PFSK-1 (cell line): ENCODE measurements around the gene CENPX.

Experiments
- FOXP2 ChIP-seq: optimal IDR thresholded peaks from 2 replicates; pipeline ENCODE3; 2011; ENCODE audit warnings: borderline replicate concordance, control low read depth, inconsistent platforms; ENCODE audit not compliant: insufficient read depth; ENCODE audit errors: extremely low read length, extremely low read depth
- POLR2AphosphoS5 ChIP-seq: IDR thresholded peaks from 2 replicates; pipeline ENCODE4 v1.6.1; 2012; ENCODE audit warnings: low read depth, mild to moderate bottlenecking, control low read depth, low read length, moderate library complexity
- SIN3A ChIP-seq: IDR thresholded peaks from 2 replicates; pipeline ENCODE4 v1.6.1; 2012; ENCODE audit warnings: mild to moderate bottlenecking, low read length, moderate library complexity, borderline replicate concordance; ENCODE audit not compliant: insufficient read depth
- TAF1 ChIP-seq: IDR thresholded peaks from 2 replicates; pipeline ENCODE4 v1.6.1; 2012; ENCODE audit warnings: low read length, control low read depth, borderline replicate concordance; ENCODE audit not compliant: insufficient read depth
- TF ChIP-seq, protein P1 (sequence below), 2 experiments: IDR thresholded peaks; 2 replicates each; pipeline versions ENCODE4 v1.6.1 to v1.8.0; 2011 to 2012; ENCODE audit warnings: low read depth in 2 of 2, low read length in 2 of 2, control low read depth in 1 of 2, inconsistent platforms in 1 of 2, mild to moderate bottlenecking in 1 of 2, moderate library complexity in 1 of 2; ENCODE audit not compliant: insufficient read depth in 1 of 2

GRCh38 chr17:81998691-81999438 is 23.8 kb downstream of the CENPX start:
- no peak for TF ChIP-seq TAF1
- TF ChIP-seq POLR2AphosphoS5: no peak
- TF ChIP-seq, protein P1, sequence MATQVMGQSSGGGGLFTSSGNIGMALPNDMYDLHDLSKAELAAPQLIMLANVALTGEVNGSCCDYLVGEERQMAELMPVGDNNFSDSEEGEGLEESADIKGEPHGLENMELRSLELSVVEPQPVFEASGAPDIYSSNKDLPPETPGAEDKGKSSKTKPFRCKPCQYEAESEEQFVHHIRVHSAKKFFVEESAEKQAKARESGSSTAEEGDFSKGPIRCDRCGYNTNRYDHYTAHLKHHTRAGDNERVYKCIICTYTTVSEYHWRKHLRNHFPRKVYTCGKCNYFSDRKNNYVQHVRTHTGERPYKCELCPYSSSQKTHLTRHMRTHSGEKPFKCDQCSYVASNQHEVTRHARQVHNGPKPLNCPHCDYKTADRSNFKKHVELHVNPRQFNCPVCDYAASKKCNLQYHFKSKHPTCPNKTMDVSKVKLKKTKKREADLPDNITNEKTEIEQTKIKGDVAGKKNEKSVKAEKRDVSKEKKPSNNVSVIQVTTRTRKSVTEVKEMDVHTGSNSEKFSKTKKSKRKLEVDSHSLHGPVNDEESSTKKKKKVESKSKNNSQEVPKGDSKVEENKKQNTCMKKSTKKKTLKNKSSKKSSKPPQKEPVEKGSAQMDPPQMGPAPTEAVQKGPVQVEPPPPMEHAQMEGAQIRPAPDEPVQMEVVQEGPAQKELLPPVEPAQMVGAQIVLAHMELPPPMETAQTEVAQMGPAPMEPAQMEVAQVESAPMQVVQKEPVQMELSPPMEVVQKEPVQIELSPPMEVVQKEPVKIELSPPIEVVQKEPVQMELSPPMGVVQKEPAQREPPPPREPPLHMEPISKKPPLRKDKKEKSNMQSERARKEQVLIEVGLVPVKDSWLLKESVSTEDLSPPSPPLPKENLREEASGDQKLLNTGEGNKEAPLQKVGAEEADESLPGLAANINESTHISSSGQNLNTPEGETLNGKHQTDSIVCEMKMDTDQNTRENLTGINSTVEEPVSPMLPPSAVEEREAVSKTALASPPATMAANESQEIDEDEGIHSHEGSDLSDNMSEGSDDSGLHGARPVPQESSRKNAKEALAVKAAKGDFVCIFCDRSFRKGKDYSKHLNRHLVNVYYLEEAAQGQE (IDR thresholded peaks at IDR 0.05; ENCODE audit: insufficient read depth in 1 of 2, low read depth in 2 of 2, low read length in 2 of 2): no peak
- no peak for TF ChIP-seq SIN3A
- no peak for TF ChIP-seq FOXP2
